A549 treated with CORT108297 at 1 μM for 4 hours (cell line): Measurements from ENCODE around the gene SBNO2. TPM values are rescaled to one million over a fixed set of nuclear protein-coding genes. Genes with fewer than 3 reads are reported as not detected.

Source experiments
- total RNA-seq: library from RNA; stranded (reverse); fragments of 200-300 nt; extraction: Qiagen RNA extraction; gene quantifications from 5 replicates; pipeline ENCODE4 v1.2.3, GENCODE V29; 2022

SBNO2 gene, protein sequence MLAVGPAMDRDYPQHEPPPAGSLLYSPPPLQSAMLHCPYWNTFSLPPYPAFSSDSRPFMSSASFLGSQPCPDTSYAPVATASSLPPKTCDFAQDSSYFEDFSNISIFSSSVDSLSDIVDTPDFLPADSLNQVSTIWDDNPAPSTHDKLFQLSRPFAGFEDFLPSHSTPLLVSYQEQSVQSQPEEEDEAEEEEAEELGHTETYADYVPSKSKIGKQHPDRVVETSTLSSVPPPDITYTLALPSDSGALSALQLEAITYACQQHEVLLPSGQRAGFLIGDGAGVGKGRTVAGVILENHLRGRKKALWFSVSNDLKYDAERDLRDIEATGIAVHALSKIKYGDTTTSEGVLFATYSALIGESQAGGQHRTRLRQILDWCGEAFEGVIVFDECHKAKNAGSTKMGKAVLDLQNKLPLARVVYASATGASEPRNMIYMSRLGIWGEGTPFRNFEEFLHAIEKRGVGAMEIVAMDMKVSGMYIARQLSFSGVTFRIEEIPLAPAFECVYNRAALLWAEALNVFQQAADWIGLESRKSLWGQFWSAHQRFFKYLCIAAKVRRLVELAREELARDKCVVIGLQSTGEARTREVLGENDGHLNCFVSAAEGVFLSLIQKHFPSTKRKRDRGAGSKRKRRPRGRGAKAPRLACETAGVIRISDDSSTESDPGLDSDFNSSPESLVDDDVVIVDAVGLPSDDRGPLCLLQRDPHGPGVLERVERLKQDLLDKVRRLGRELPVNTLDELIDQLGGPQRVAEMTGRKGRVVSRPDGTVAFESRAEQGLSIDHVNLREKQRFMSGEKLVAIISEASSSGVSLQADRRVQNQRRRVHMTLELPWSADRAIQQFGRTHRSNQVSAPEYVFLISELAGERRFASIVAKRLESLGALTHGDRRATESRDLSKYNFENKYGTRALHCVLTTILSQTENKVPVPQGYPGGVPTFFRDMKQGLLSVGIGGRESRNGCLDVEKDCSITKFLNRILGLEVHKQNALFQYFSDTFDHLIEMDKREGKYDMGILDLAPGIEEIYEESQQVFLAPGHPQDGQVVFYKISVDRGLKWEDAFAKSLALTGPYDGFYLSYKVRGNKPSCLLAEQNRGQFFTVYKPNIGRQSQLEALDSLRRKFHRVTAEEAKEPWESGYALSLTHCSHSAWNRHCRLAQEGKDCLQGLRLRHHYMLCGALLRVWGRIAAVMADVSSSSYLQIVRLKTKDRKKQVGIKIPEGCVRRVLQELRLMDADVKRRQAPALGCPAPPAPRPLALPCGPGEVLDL (N-terminal part only)
- 28.1 to 47.8 TPM (median 46.9 TPM) in 5 replicates for total RNA-seq

GRCh38 chr19:1173845-1174809, at the start of gene SBNO2:
TSS of gene SBNO2 (minus strand) at chr19:1174268. CDS start at chr19:1154276, 19,992 bp downstream.

DNA sequence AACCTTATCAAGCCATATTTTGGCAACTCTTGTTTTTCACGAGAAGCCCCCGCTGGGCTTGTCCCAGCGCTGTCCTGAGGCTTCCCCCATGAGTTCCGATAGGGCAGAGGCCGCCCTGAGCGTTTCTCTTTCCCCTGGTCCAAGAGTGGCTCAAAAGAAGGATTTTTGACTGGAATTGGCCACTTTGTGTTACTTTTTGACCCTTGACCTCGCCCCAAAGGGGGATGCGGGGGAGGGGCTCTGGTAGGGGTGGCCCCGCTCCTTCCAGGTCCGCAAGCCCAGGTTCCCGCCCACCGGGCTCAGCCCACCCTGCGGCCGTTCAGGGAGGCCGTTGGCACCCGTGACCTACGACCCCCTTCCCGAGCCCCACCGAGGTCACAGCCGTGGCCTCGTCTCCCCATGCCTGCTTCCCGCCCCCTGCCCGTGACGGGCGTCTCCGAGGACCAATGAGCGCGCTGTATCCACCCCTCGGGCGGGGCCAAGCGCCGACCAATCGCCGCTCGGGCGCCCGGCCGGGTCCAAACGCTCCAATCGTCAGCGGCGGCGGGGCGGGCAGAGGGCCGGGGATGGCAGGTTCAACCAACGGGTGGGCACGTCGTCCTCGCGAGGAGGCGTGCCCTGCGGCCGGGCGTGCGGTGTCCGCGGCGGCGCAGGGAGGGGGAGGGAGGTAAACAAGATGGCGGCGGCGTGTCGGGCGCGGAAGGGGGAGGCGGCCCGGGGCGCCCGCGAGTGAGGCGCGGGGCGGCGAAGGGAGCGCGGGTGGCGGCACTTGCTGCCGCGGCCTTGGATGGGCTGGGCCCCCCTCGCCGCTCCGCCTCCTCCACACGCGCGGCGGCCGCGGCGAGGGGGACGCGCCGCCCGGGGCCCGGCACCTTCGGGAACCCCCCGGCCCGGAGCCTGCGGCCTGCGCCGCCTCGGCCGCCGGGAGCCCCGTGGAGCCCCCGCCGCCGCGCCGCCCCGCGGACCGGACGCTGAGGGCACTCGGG, 31.3 kb upstream of the SBNO2 start, which contains the start of gene STK11:
TSS of gene STK11 (plus strand) at position 665 of the 986 bp plus-strand sequence. CDS start 1,136 bp downstream, outside the sequence.

GRCh38 chr19:1103708-1104310, 70.3 kb downstream of the SBNO2 start, which contains the start of gene GPX4:
TSS of gene GPX4 (plus strand) at chr19:1103994. CDS start at chr19:1104044, 50 bp downstream.

GRCh38 chr19:1094978-1095701, 78.9 kb downstream of the SBNO2 start, which contains the start of gene POLR2E:
TSS of gene POLR2E (minus strand) at chr19:1095375. CDS start at chr19:1095315, 60 bp downstream.

DNA sequence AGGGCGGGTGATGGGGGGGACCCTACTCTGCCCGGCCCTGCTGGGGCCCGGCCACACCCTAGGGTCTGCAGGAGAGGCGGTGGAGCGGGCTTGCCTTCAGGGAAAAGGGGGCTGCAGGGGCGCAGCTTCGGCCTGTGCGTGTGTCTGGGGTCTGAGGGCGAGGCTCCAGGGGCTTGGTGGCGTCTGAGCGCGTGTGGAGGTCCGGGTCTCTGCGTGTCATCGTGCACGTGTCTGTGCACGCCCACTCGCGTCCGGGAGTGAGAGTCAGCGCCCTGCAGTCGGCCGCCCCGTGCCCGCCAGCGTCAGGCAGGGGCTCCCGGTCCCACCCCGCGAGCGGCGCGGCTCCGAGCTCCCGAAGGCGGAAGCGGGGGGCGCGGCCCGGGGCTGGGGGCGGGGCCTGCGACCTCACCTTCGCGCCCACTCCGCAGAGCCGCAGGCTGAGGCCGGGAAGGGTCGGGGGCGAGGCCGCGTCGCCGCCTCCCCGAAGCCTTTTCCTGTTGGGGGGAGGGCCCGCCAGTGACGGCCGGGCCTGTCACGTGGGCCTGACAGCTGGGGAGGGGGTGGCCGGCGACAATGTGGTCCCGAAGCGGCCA, 107.2 kb downstream of the SBNO2 start, which contains the start of gene ARHGAP45:
TSS of gene ARHGAP45 (plus strand) at position 420 of the 593 bp plus-strand sequence. CDS start 239 bp downstream, outside the sequence.

Other genes starting within 250 kb of the SBNO2 start
- 5.1 to 6.6 TPM (median 6.1 TPM) in 5 replicates for gene ARID3A, start 248.2 kb downstream of the SBNO2 start, total RNA-seq
- gene WDR18, start 189.9 kb downstream of the SBNO2 start, total RNA-seq = 41.6 to 74.7 TPM (median 68.5 TPM) in 5 replicates
- 1.5 to 3.4 TPM (median 2.6 TPM) in 5 replicates for gene GRIN3B, start 173.8 kb downstream of the SBNO2 start, total RNA-seq
- gene TMEM259, start 153.1 kb downstream of the SBNO2 start, total RNA-seq = 64.9 to 127 TPM (median 121 TPM) in 5 replicates
- not detected in 5 replicates for gene RNU6-2, start 152.7 kb downstream of the SBNO2 start, total RNA-seq
- gene CNN2, start 147.7 kb downstream of the SBNO2 start, total RNA-seq = 49.8 to 59.3 TPM (median 58.6 TPM) in 5 replicates
- 7.2 to 11.6 TPM (median 10.6 TPM) in 5 replicates for gene ABCA7, start 134.2 kb downstream of the SBNO2 start, total RNA-seq
- 1.7 to 2.7 TPM (median 2.6 TPM) in 5 replicates for gene ARHGAP45, start 107.1 kb downstream of the SBNO2 start, total RNA-seq
- gene POLR2E, start 78.9 kb downstream of the SBNO2 start, total RNA-seq = 187 to 252 TPM (median 237 TPM) in 5 replicates
- 409 to 501 TPM (median 496 TPM) in 5 replicates for gene GPX4, start 70.3 kb downstream of the SBNO2 start, total RNA-seq
- 28.4 to 40.6 TPM (median 39.4 TPM) in 5 replicates for gene STK11, start 31.5 kb upstream of the SBNO2 start, total RNA-seq
- 2.3 to 4.9 TPM (median 4.5 TPM) in 5 replicates for gene CBARP, start 63.7 kb upstream of the SBNO2 start, total RNA-seq
- 80.9 to 184 TPM (median 172 TPM) in 5 replicates for gene ATP5F1D, start 67.5 kb upstream of the SBNO2 start, total RNA-seq
- 38.8 to 50.5 TPM (median 43.1 TPM) in 5 replicates for gene MIDN, start 74.3 kb upstream of the SBNO2 start, total RNA-seq
- gene CIRBP, start 95.1 kb upstream of the SBNO2 start, total RNA-seq = 90.2 to 178 TPM (median 95.7 TPM) in 5 replicates
- 49.5 to 105 TPM (median 87.7 TPM) in 5 replicates for gene FAM174C, start 101.3 kb upstream of the SBNO2 start, total RNA-seq
- gene EFNA2, start 111.6 kb upstream of the SBNO2 start, total RNA-seq = 1.2 to 2.6 TPM (median 1.6 TPM) in 5 replicates
- 76.1 to 82.1 TPM (median 79.3 TPM) in 5 replicates for gene NDUFS7, start 209.6 kb upstream of the SBNO2 start, total RNA-seq
- 23.1 to 45.5 TPM (median 42.6 TPM) in 5 replicates for gene GAMT, start 227.3 kb upstream of the SBNO2 start, total RNA-seq
- 77.6 to 108 TPM (median 102 TPM) in 5 replicates for gene DAZAP1, start 233.3 kb upstream of the SBNO2 start, total RNA-seq